HG03045 (cell line): ENCODE results near the gene CLSTN2.

Source experiments
- ATAC-seq: cut with Tn5 transposase; IDR thresholded peaks from one replicate; pipeline ENCODE4 v1.9.1; 2021; ENCODE audit warnings: mild to moderate bottlenecking, moderate library complexity; ENCODE audit not compliant: unreplicated experiment

The CLSTN2 gene

GRCh38 chr3:140439527-140439926, 504.5 kb downstream of the CLSTN2 start:
- no peak for ATAC-seq

GRCh38 chr3:140440446-140440845, 505.5 kb downstream of the CLSTN2 start:
- no peak for ATAC-seq

- no peak for ATAC-seq
Measured at GRCh38 chr3:140441006-140441405, 506.0 kb downstream of the CLSTN2 start.

- no peak for ATAC-seq
Measured at GRCh38 chr3:140442621-140443020, 507.6 kb downstream of the CLSTN2 start.

GRCh38 chr3:140443073-140443472, 508.1 kb downstream of the CLSTN2 start:
- ATAC-seq = no peak

GRCh38 chr3:140443806-140444205, 508.8 kb downstream of the CLSTN2 start:
- no peak for ATAC-seq

- no peak for ATAC-seq
Measured at GRCh38 chr3:140446734-140447133, 511.7 kb downstream of the CLSTN2 start.

- ATAC-seq = no peak
Measured at GRCh38 chr3:140447136-140447535, 512.2 kb downstream of the CLSTN2 start.

- no peak for ATAC-seq
Measured at GRCh38 chr3:140448001-140448400, 513.0 kb downstream of the CLSTN2 start.

GRCh38 chr3:140449413-140450256, 514.6 kb downstream of the CLSTN2 start:
- ATAC-seq = no peak

GRCh38 chr3:140453750-140454149, 518.8 kb downstream of the CLSTN2 start:
- no peak for ATAC-seq

- no peak for ATAC-seq
Measured at GRCh38 chr3:140455521-140456214, 520.7 kb downstream of the CLSTN2 start.

- no peak for ATAC-seq
Measured at GRCh38 chr3:140456974-140457373, 522.0 kb downstream of the CLSTN2 start.

- ATAC-seq = no peak
Measured at GRCh38 chr3:140459462-140459861, 524.5 kb downstream of the CLSTN2 start.

- no peak for ATAC-seq
Measured at GRCh38 chr3:140461250-140461649, 526.3 kb downstream of the CLSTN2 start.

- ATAC-seq = no peak
Measured at GRCh38 chr3:140463355-140463754, 528.4 kb downstream of the CLSTN2 start.

GRCh38 chr3:140465988-140466387, 531.0 kb downstream of the CLSTN2 start:
- no peak for ATAC-seq

GRCh38 chr3:140466535-140466934, 531.5 kb downstream of the CLSTN2 start:
- no peak for ATAC-seq

- no peak for ATAC-seq
Measured at GRCh38 chr3:140467104-140467577, 532.2 kb downstream of the CLSTN2 start.

GRCh38 chr3:140467796-140468315, 532.9 kb downstream of the CLSTN2 start:
- ATAC-seq = no peak

- no peak for ATAC-seq
Measured at GRCh38 chr3:140468407-140468806, 533.4 kb downstream of the CLSTN2 start.

GRCh38 chr3:140469491-140469890, 534.5 kb downstream of the CLSTN2 start:
- no peak for ATAC-seq
